Neutrophil (primary cell): Measurements from ENCODE around the gene MIGA2.

Experiments used
- H3K27ac ChIP-seq: fragments of 200-600 bp; sonication (generic); 2 replicates; pipeline ENCODE4 v1.5.1; 2016; ENCODE audit warnings: mild to moderate bottlenecking, moderate library complexity
- H3K27me3 ChIP-seq: fragments of 200-600 bp; sonication (generic); 2 replicates; pipeline ENCODE4 v1.6.0; 2016; ENCODE audit warnings: mild to moderate bottlenecking
- H3K36me3 ChIP-seq: fragments of 200-600 bp; sonication (generic); 2 replicates; pipeline ENCODE4 v1.5.1; 2017
- H3K4me1 ChIP-seq, 2 experiments: fragments of 200-600 bp in 1 of 2; sonication (generic) in 1 of 2; 1 replicate in 1 of 2; 2 replicates in 1 of 2; pipeline versions ENCODE4 v1.5.1 to v1.6.1; 2013 to 2016; ENCODE audit warnings: low read depth in 1 of 2, low read length in 1 of 2, mild to moderate bottlenecking in 1 of 2, moderate library complexity in 1 of 2; ENCODE audit not compliant: control insufficient read depth in 1 of 2, insufficient read depth in 1 of 2
- H3K4me3 ChIP-seq, 2 experiments: fragments of 200-600 bp in 1 of 2; sonication (generic) in 1 of 2; 1 replicate in 1 of 2; 2 replicates in 1 of 2; pipeline ENCODE4 v1.5.1; 2013 to 2016; ENCODE audit warnings: low read depth in 1 of 2, low read length in 1 of 2, mild to moderate bottlenecking in 1 of 2, moderate library complexity in 1 of 2
- H3K9me3 ChIP-seq: fragments of 200-600 bp; sonication (generic); 2 replicates; pipeline ENCODE4 v1.5.1; 2016
- CTCF ChIP-seq: fragments of 200-600 bp; sonication (generic); IDR thresholded peaks from 2 replicates; pipeline ENCODE4 v1.5.1; 2016; ENCODE audit warnings: antibody characterized with exemption

Gene MIGA2

GRCh38 chr9:129113645-129114304 lies 77.3 kb downstream of the MIGA2 start:
- no peaks in the 10 kb centered on the region for H3K9me3 ChIP-seq
- H3K36me3 ChIP-seq: no peaks in the 10 kb centered on the region
- peak overlapping the region; percentile 6 for H3K27ac ChIP-seq
- H3K4me3 ChIP-seq: no peak overlapping the region
- peaks cover 21 to 26% of the 10 kb centered on the region in 2 experiments for H3K4me1 ChIP-seq
- no peaks in the 10 kb centered on the region for H3K27me3 ChIP-seq
- no peak for TF ChIP-seq CTCF

DNA sequence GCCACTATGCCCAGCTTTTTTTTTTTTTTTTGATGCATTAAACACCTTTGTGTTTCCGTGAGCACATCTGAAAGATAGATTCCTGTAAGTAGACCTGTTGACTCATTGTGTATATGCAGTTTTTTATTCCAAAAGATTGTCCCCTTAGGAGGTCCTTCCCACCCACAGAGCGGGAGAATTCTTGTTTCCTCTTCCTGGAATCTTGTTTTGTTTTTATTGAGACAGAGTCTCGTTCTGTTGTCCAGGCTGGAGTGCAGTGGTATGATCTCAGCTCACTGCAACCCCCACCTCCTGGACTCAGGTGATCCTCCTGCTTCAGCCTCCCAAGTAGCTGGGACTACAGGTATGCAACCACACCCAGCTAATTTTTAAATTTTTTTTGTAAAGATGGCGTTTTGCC lies 82.4 kb downstream of the MIGA2 start:
- peaks cover 30% of the 10 kb centered on the region for H3K36me3 ChIP-seq
- no peaks in the 10 kb centered on the region for H3K27me3 ChIP-seq
- no peaks in the 10 kb centered on the region for H3K9me3 ChIP-seq
- no peak overlapping the region for H3K27ac ChIP-seq
- TF ChIP-seq CTCF: no peak
- no peak overlapping the region for H3K4me3 ChIP-seq
- peaks cover 0 to 2% of the 10 kb centered on the region in 2 experiments for H3K4me1 ChIP-seq

GRCh38 chr9:129121483-129121882 lies 85.1 kb downstream of the MIGA2 start:
- no peak for TF ChIP-seq CTCF
- Histone ChIP-seq H3K36me3 (peaks cover 47% of the 10 kb centered on the region), H3K9me3 (no peaks in the 10 kb centered on the region), H3K27me3 (no peaks in the 10 kb centered on the region), H3K4me3 (no peak overlapping the region), H3K4me1 (peaks cover 0 to under 1% of the 10 kb centered on the region in 2 experiments), H3K27ac (no peak overlapping the region)
